HepG2 (cell line): ENCODE measurements around the gene ICAM3. TPM values are rescaled to one million over a fixed set of nuclear protein-coding genes. Genes with fewer than 3 reads are reported as not detected.

Source experiments
- AGO1 ChIP-seq: fragments of 200-400 bp; formaldehyde crosslinking; IDR thresholded peaks from 2 replicates; pipeline ENCODE4 v1.6.1; 2017; ENCODE audit warnings: mild to moderate bottlenecking, low read depth, low read length, moderate library complexity; ENCODE audit not compliant: poor library complexity, severe bottlenecking
- ATM ChIP-seq: fragments of 450-650 bp; IDR thresholded peaks from 2 replicates; pipeline ENCODE4 v1.7.1; 2017; ENCODE audit warnings: mild to moderate bottlenecking, borderline replicate concordance
- ESRRA ChIP-seq: sonication (generic); formaldehyde crosslinking; IDR thresholded peaks from 2 replicates; pipeline ENCODE4 v1.5.1; 2020; ENCODE audit warnings: mild to moderate bottlenecking, low read depth, missing genetic modification reagents
- HES4 ChIP-seq: sonication (generic); formaldehyde crosslinking; IDR thresholded peaks from 2 replicates; pipeline ENCODE4 v1.9.0; 2021; ENCODE audit warnings: mild to moderate bottlenecking, missing genetic modification reagents, borderline replicate concordance
- KAT7 ChIP-seq: IDR thresholded peaks from 2 replicates; pipeline ENCODE4 v1.6.1; 2018; ENCODE audit warnings: borderline replicate concordance, missing compliant biosample characterization
- NKX3-1 ChIP-seq: sonication (generic); formaldehyde crosslinking; IDR thresholded peaks from 2 replicates; pipeline ENCODE4 v1.5.0; 2020; ENCODE audit warnings: missing genetic modification reagents
- PCBP2 ChIP-seq: fragments of 200-400 bp; formaldehyde crosslinking; optimal IDR thresholded peaks from 2 replicates; pipeline ENCODE3; 2018; ENCODE audit warnings: low read length, low read depth; ENCODE audit not compliant: poor library complexity, severe bottlenecking
- SP140L ChIP-seq: sonication (generic); formaldehyde crosslinking; IDR thresholded peaks from 2 replicates; pipeline ENCODE4 v1.4.0; 2020; ENCODE audit warnings: missing genetic modification reagents, borderline replicate concordance
- SRSF1 ChIP-seq: fragments of 200-400 bp; formaldehyde crosslinking; optimal IDR thresholded peaks from 2 replicates; pipeline ENCODE3; 2017; ENCODE audit warnings: mild to moderate bottlenecking, low read depth, low read length, moderate library complexity
- ZNF180 ChIP-seq: sonication (generic); formaldehyde crosslinking; IDR thresholded peaks from 2 replicates; pipeline ENCODE4 v1.4.0; 2020; ENCODE audit warnings: low read depth, missing genetic modification reagents, borderline replicate concordance
- ZNF20 ChIP-seq: sonication (generic); formaldehyde crosslinking; IDR thresholded peaks from 2 replicates; pipeline ENCODE4 v1.4.0; 2020; ENCODE audit warnings: mild to moderate bottlenecking, moderate library complexity, missing genetic modification reagents
- ZNF501 ChIP-seq: sonication (generic); formaldehyde crosslinking; IDR thresholded peaks from 2 replicates; pipeline ENCODE4 v1.5.1; 2020; ENCODE audit warnings: mild to moderate bottlenecking, moderate library complexity, missing genetic modification reagents
- ZNF549 ChIP-seq: sonication (generic); formaldehyde crosslinking; IDR thresholded peaks from 2 replicates; pipeline ENCODE4 v1.5.0; 2020; ENCODE audit warnings: missing genetic modification reagents
- ZNF619 ChIP-seq: sonication (generic); formaldehyde crosslinking; IDR thresholded peaks from 2 replicates; pipeline ENCODE4 v1.4.0; 2020; ENCODE audit warnings: mild to moderate bottlenecking, missing genetic modification reagents
- polyA plus RNA-seq, 8 experiments: library from polyadenylated mRNA; depleted of rRNA in 3 of 8; stranded (reverse) in 7 of 8; unstranded in 1 of 8; fragments of >200 nt; fragmentation: Illumina TruSeq in 4 of 8; extraction: Trizol in 4 of 8; gene quantifications; 2 replicates each; pipeline versions ENCODE4 v1.2.1 to v1.2.3, GENCODE V29; 2011 to 2016; ENCODE audit warnings: low read depth in 4 of 8, missing spikeins in 1 of 8, mixed read lengths in 1 of 8; ENCODE audit not compliant: insufficient read depth in 1 of 8
- total RNA-seq, 5 experiments: library from RNA; depleted of rRNA; stranded (reverse); fragments of >200 nt; fragmentation: Illumina TruSeq; extraction: Trizol; gene quantifications; 2 replicates each; pipeline ENCODE4 v1.2.3, GENCODE V29; 2016; ENCODE audit warnings: low read depth in 1 of 5
- TF ChIP-seq, protein P1 (sequence below): sonication (generic); formaldehyde crosslinking; IDR thresholded peaks from 2 replicates; pipeline ENCODE4; 2020; ENCODE audit warnings: missing genetic modification reagents, mild to moderate bottlenecking, borderline replicate concordance
- TF ChIP-seq, protein P2 (sequence below): sonication (generic); formaldehyde crosslinking; IDR thresholded peaks from 2 replicates; pipeline ENCODE4 v1.4.0; 2020; ENCODE audit warnings: missing genetic modification reagents
- TF ChIP-seq, protein P3 (sequence below): sonication (generic); formaldehyde crosslinking; IDR thresholded peaks from 2 replicates; pipeline ENCODE4 v1.5.0; 2020; ENCODE audit warnings: missing genetic modification reagents
- TF ChIP-seq, protein P4 (sequence below): sonication (generic); formaldehyde crosslinking; conservative IDR thresholded peaks from 2 replicates; pipeline ENCODE4 v1.4.0; 2020; ENCODE audit warnings: missing genetic modification reagents

The ICAM3 gene
- total and polyA plus RNA-seq, 2 of the 13 experiments (the other 11 are each of a cell fraction or from before 2014, with no cell fraction given): 14.1 to 21.0 TPM

DNA sequence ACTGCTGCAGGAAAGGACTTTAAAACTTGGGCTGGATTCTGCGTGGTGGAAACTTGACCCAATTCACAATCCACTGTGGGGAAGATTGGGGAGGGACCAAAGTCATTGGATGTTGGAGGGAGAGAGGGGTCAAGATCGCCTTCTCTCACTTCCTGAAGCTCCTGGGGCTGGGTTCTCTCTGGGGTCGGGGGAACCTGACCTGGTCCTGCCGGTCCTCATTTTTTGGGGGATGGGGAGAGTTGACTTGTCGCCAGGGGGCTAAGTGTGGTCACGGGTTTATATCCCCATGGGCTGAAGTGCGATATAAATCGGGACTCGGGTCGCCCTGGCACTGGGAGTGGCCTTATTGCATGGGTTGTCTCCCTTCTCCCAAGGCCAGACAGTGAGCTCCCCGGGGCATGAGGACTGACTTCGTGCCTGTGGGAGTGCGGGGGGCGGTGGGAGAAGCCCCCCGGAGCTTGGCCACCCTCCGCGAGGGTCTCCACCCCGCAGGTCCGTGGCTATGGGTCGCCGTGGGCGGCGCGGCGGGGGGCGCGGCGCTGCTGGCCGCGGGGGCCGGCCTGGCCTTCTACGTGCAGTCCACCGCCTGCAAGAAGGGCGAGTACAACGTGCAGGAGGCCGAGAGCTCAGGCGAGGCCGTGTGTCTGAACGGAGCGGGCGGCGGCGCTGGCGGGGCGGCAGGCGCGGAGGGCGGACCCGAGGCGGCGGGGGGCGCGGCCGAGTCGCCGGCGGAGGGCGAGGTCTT, 43.4 kb downstream of the ICAM3 start (continued):
- TF ChIP-seq SRSF1 (no peak), SP140L (CRISPR knock-in tag) (no peak), ZNF180 (CRISPR knock-in tag) (no peak), PCBP2 (no peak), ZNF20 (no peak), ESRRA (CRISPR knock-in tag) (no peak), ZNF549 (CRISPR knock-in tag) (no peak), ZNF619 (CRISPR knock-in tag) (no peak), NKX3-1 (CRISPR knock-in tag) (no peak), AGO1 (no peak), HES4 (CRISPR knock-in tag) (peak; percentile 80; the same call in 1 of the 2 replicates), ATM (no peak), ZNF501 (no peak; the same call in 1 of the 2 replicates), KAT7 (CRISPR knock-in tag) (no peak)
- TF ChIP-seq, protein P1, sequence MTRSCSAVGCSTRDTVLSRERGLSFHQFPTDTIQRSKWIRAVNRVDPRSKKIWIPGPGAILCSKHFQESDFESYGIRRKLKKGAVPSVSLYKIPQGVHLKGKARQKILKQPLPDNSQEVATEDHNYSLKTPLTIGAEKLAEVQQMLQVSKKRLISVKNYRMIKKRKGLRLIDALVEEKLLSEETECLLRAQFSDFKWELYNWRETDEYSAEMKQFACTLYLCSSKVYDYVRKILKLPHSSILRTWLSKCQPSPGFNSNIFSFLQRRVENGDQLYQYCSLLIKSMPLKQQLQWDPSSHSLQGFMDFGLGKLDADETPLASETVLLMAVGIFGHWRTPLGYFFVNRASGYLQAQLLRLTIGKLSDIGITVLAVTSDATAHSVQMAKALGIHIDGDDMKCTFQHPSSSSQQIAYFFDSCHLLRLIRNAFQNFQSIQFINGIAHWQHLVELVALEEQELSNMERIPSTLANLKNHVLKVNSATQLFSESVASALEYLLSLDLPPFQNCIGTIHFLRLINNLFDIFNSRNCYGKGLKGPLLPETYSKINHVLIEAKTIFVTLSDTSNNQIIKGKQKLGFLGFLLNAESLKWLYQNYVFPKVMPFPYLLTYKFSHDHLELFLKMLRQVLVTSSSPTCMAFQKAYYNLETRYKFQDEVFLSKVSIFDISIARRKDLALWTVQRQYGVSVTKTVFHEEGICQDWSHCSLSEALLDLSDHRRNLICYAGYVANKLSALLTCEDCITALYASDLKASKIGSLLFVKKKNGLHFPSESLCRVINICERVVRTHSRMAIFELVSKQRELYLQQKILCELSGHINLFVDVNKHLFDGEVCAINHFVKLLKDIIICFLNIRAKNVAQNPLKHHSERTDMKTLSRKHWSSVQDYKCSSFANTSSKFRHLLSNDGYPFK: no peak
- TF ChIP-seq, protein P2, sequence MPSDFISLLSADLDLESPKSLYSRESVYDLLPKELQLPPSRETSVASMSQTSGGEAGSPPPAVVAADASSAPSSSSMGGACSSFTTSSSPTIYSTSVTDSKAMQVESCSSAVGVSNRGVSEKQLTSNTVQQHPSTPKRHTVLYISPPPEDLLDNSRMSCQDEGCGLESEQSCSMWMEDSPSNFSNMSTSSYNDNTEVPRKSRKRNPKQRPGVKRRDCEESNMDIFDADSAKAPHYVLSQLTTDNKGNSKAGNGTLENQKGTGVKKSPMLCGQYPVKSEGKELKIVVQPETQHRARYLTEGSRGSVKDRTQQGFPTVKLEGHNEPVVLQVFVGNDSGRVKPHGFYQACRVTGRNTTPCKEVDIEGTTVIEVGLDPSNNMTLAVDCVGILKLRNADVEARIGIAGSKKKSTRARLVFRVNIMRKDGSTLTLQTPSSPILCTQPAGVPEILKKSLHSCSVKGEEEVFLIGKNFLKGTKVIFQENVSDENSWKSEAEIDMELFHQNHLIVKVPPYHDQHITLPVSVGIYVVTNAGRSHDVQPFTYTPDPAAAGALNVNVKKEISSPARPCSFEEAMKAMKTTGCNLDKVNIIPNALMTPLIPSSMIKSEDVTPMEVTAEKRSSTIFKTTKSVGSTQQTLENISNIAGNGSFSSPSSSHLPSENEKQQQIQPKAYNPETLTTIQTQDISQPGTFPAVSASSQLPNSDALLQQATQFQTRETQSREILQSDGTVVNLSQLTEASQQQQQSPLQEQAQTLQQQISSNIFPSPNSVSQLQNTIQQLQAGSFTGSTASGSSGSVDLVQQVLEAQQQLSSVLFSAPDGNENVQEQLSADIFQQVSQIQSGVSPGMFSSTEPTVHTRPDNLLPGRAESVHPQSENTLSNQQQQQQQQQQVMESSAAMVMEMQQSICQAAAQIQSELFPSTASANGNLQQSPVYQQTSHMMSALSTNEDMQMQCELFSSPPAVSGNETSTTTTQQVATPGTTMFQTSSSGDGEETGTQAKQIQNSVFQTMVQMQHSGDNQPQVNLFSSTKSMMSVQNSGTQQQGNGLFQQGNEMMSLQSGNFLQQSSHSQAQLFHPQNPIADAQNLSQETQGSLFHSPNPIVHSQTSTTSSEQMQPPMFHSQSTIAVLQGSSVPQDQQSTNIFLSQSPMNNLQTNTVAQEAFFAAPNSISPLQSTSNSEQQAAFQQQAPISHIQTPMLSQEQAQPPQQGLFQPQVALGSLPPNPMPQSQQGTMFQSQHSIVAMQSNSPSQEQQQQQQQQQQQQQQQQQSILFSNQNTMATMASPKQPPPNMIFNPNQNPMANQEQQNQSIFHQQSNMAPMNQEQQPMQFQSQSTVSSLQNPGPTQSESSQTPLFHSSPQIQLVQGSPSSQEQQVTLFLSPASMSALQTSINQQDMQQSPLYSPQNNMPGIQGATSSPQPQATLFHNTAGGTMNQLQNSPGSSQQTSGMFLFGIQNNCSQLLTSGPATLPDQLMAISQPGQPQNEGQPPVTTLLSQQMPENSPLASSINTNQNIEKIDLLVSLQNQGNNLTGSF: peak; percentile 75; the same call in 1 of the 2 replicates
- TF ChIP-seq, protein P3, sequence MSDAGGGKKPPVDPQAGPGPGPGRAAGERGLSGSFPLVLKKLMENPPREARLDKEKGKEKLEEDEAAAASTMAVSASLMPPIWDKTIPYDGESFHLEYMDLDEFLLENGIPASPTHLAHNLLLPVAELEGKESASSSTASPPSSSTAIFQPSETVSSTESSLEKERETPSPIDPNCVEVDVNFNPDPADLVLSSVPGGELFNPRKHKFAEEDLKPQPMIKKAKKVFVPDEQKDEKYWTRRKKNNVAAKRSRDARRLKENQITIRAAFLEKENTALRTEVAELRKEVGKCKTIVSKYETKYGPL: no peak
- TF ChIP-seq, protein P4, sequence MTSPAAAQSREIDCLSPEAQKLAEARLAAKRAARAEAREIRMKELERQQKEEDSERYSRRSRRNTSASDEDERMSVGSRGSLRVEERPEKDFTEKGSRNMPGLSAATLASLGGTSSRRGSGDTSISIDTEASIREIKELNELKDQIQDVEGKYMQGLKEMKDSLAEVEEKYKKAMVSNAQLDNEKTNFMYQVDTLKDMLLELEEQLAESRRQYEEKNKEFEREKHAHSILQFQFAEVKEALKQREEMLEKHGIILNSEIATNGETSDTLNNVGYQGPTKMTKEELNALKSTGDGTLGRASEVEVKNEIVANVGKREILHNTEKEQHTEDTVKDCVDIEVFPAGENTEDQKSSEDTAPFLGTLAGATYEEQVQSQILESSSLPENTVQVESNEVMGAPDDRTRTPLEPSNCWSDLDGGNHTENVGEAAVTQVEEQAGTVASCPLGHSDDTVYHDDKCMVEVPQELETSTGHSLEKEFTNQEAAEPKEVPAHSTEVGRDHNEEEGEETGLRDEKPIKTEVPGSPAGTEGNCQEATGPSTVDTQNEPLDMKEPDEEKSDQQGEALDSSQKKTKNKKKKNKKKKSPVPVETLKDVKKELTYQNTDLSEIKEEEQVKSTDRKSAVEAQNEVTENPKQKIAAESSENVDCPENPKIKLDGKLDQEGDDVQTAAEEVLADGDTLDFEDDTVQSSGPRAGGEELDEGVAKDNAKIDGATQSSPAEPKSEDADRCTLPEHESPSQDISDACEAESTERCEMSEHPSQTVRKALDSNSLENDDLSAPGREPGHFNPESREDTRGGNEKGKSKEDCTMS (CRISPR knock-in tag): no peak
